ENCODE results near the gene C6orf89. TPM values are rescaled to one million over a fixed set of nuclear protein-coding genes. Genes with fewer than 3 reads are reported as not detected.
A peak's percentile ranks its signal among the peaks of the same experiment; 100 is the strongest.

Gene C6orf89
- total RNA-seq, 1 experiment from 2014 or later, result 22.6 TPM

DNA sequence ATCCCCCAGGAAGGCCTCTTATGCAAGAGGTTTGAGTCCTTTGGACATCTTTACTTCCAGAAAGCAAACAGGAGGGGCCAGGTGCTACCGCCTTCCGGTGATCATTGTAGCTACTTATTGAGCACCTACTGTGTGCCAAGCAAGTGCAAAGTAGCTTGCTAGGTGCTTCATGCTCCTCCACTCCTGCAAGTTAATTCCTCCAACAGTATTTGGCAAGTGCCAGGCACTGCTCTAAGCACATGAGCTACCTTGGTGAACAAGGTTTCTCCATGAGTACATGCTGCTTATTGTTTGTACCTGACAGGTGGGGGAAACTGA, 48.8 kb upstream of the C6orf89 start:
- POLR2A ChIA-PET (ENCODE audit: low non-redundant PET), result no interaction called here
- BruUV-seq (replicated peaks), result no TSS peak
- TF ChIP-seq, protein P1, sequence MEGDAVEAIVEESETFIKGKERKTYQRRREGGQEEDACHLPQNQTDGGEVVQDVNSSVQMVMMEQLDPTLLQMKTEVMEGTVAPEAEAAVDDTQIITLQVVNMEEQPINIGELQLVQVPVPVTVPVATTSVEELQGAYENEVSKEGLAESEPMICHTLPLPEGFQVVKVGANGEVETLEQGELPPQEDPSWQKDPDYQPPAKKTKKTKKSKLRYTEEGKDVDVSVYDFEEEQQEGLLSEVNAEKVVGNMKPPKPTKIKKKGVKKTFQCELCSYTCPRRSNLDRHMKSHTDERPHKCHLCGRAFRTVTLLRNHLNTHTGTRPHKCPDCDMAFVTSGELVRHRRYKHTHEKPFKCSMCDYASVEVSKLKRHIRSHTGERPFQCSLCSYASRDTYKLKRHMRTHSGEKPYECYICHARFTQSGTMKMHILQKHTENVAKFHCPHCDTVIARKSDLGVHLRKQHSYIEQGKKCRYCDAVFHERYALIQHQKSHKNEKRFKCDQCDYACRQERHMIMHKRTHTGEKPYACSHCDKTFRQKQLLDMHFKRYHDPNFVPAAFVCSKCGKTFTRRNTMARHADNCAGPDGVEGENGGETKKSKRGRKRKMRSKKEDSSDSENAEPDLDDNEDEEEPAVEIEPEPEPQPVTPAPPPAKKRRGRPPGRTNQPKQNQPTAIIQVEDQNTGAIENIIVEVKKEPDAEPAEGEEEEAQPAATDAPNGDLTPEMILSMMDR (conservative IDR thresholded peaks at IDR 0.05; ENCODE audit: low read depth, low read length), result no peak
- TF ChIP-seq EZH2 (IDR thresholded peaks at IDR 0.05; ENCODE audit: borderline replicate concordance, low read depth, low read length, poor library complexity, severe bottlenecking), result no peak
- intact Hi-C loops (cut with micrococcal nuclease; ENCODE audit: unreplicated experiment), result no loop called here
- no peaks in the 10 kb centered on the region for H3K36me3 ChIP-seq (ENCODE audit: insufficient read depth, low read length, poor library complexity, severe bottlenecking)
- CTCF ChIA-PET, result interaction anchor here (1.0 to 1.4 kb wide), 2 partner anchors 12 to 181 kb away, joined by 4 read pairs; no protein-coding TSS in a partner anchor
- H3K9me3 ChIP-seq (ENCODE audit: low read depth, low read length, poor library complexity, severe bottlenecking), result no peaks in the 10 kb centered on the region
- no peak for DNase-seq (ENCODE audit: low spot score)
- no peak overlapping the region for H3K4me3 ChIP-seq (ENCODE audit: low read depth, low read length, poor library complexity, severe bottlenecking)
- peaks cover 4% of the 10 kb centered on the region for H3K27me3 ChIP-seq (replicated peaks; ENCODE audit: insufficient read depth, low read depth, low read length, poor library complexity)
- peaks cover 5% of the 10 kb centered on the region for H3K4me1 ChIP-seq (ENCODE audit: insufficient read depth, low read length, poor library complexity, severe bottlenecking)
- H3K27ac ChIP-seq (ENCODE audit: low read depth, low read length, poor library complexity, severe bottlenecking), result no peak overlapping the region

- H3K4me3 ChIP-seq (ENCODE audit: low read depth, low read length, poor library complexity, severe bottlenecking), result no peak overlapping the region
- H3K27ac ChIP-seq (ENCODE audit: low read depth, low read length, poor library complexity, severe bottlenecking), result no peak overlapping the region
- CTCF ChIA-PET, result interaction anchor here (1.4 kb wide), 1 partner anchor 11 kb away, joined by 4 read pairs; no protein-coding TSS in a partner anchor
- TF ChIP-seq, protein P1 (conservative IDR thresholded peaks at IDR 0.05; ENCODE audit: low read depth, low read length), result no peak
- BruUV-seq (replicated peaks), result no TSS peak
- intact Hi-C loops (cut with micrococcal nuclease; ENCODE audit: unreplicated experiment), result no loop called here
- POLR2A ChIA-PET (ENCODE audit: low non-redundant PET), result no interaction called here
- DNase-seq (ENCODE audit: low spot score), result no peak
- H3K9me3 ChIP-seq (ENCODE audit: low read depth, low read length, poor library complexity, severe bottlenecking), result no peaks in the 10 kb centered on the region
- H3K36me3 ChIP-seq (ENCODE audit: insufficient read depth, low read length, poor library complexity, severe bottlenecking), result no peaks in the 10 kb centered on the region
- H3K4me1 ChIP-seq (ENCODE audit: insufficient read depth, low read length, poor library complexity, severe bottlenecking), result peaks cover 5% of the 10 kb centered on the region
- peaks cover 4% of the 10 kb centered on the region for H3K27me3 ChIP-seq (replicated peaks; ENCODE audit: insufficient read depth, low read depth, low read length, poor library complexity)
Measured at GRCh38 chr6:36837686-36838085, 48.1 kb upstream of the C6orf89 start.

- Histone ChIP-seq H3K4me3 (ENCODE audit: low read depth, low read length, poor library complexity, severe bottlenecking) (peak within 1 kb of the TSS; percentile 52), H3K9me3 (ENCODE audit: low read depth, low read length, poor library complexity, severe bottlenecking) (no peaks in the 10 kb centered on the region), H3K27ac (ENCODE audit: low read depth, low read length, poor library complexity, severe bottlenecking) (no peak within 1 kb of the TSS), H3K36me3 (ENCODE audit: insufficient read depth, low read length, poor library complexity, severe bottlenecking) (no peaks in the 10 kb centered on the region), H3K4me1 (ENCODE audit: insufficient read depth, low read length, poor library complexity, severe bottlenecking) (peaks cover 5% of the 10 kb centered on the region), H3K27me3 (replicated peaks; ENCODE audit: insufficient read depth, low read depth, low read length, poor library complexity) (peaks cover 4% of the 10 kb centered on the region)
- no TSS peak for BruUV-seq (replicated peaks)
- ChIA-PET POLR2A (ENCODE audit: low non-redundant PET) (no interaction called here), CTCF (no interaction called here)
- peak; percentile 44 for DNase-seq (ENCODE audit: low spot score)
- intact Hi-C loops (cut with micrococcal nuclease; ENCODE audit: unreplicated experiment), result no loop called here
- TF ChIP-seq, protein P1 (conservative IDR thresholded peaks at IDR 0.05; ENCODE audit: low read depth, low read length), result no peak
- no peak for TF ChIP-seq EZH2 (IDR thresholded peaks at IDR 0.05; ENCODE audit: borderline replicate concordance, low read depth, low read length, poor library complexity, severe bottlenecking)
Measured at GRCh38 chr6:36838896-36839748, 46.6 kb upstream of the C6orf89 start, which contains the start of gene CPNE5. TSS of gene CPNE5 (minus strand) at chr6:36839444. CDS start at chr6:36839377, 67 bp downstream.
